NCI-H1417 treated with DMSO at 0.1 percent for 48 hours (cell line): ENCODE results near the gene CHPF2.

Experiments used
- DNase-seq: peaks from one replicate; lab custom pipeline; 2025; lab: John Stamatoyannopoulos, UW

The CHPF2 gene

DNA sequence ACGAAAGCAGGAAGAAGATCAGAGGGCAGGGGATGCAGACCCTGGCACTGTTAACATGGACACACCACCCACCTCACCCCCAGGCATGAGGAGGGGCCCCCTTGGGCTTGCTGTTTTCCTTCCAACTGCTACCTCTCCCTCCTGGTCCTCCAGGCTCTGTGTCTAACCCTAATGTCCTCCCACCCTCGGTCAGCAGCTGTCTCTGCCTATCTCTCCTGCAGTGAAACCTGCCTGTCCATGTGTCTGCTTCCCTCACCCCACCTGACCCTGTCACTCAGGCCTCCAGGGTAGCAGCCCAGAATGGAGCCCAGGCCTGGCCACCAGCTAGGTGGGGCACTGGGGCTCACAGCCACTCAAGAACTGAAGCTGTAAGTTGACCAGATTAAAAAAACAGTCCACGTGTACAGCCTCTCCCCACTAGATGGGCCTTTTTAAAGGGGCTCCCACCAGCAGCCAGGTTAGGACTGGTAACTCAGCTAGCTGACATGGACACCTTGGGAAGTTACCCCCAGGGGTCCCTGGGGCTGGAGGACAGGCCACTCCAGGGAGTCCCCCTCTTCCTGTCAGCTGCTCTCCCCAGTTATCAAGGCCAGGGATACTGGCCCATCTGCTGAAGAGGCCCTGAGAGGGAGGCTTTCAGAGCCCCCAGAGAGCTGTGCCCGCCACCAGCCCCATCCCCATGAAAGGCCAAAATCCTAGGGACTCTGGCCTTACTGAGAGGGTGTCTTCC lies 14.7 kb downstream of the CHPF2 start:
- no peak for DNase-seq

GRCh38 chr7:151247611-151248345 lies 15.5 kb downstream of the CHPF2 start:
- DNase-seq = no peak

GRCh38 chr7:151248346-151249033 lies 16.2 kb downstream of the CHPF2 start, which contains the start of gene SMARCD3:
Gene SMARCD3 (minus strand): TSS chr7:151248694. CDS start chr7:151248562, 132 bp downstream.
- no peak for DNase-seq

GRCh38 chr7:151249034-151249731 lies 16.9 kb downstream of the CHPF2 start:
- no peak for DNase-seq

DNA sequence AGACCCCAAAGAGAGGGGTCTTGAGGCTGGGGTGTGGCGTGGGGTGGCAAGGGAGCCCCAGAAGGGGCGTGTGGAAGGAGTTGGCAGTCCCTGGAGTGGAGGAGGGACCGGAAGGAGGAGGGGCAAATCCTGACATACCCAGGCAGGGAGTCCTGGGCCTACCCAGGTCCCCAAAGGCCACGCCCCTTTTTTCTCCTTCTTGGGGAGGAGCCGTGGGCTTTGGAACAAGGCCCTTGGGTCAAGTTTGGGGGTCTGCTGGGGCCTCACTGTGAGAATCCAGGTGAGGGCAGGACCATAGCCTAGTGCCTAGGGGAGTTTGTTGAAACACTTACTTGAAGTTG lies 17.4 kb downstream of the CHPF2 start:
- DNase-seq = no peak

DNA sequence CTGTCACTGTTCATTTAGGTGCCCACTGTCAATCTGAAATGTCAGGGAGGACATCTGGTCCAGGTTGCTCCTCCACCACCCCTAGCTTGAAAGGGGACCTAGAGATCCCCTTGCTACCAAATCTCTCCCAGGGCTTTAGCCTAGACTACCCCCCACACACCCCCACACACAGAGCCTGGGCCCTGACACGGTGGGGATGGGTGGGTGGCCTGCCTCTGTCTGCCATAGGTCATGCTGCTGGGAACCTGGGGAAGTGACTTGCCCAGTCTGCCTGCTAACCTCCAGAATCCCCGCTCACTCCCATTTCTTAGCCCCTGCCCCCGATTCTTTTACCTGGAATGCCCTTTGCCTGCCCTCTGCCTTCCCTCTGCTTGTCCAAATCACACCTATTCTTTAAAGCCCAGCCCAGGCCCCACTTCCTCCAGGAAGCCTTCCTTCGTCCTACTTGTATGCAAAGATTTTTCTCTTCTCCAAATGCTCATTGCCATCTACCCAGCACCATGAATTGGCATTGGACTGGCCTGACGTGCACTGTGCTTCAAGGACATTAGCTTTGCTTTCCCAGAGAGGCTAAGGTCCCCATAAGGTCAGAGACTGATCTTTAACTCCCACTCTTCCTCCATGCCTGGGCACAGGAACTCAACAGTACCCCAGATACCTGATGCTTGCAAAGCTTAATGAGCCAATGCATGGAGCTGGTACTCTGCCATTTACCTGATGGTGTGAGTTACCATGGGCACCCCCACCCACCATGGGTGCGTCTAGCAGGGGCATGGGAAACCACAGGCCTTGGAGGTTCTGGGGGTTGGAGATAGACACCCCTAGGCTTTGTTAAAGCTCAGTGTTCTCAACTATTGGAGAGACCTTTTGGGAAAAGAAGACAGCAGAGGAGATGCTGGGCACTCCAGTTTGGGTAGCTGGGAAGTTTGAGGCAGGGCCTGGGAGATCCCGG lies 18.2 kb downstream of the CHPF2 start:
- DNase-seq = no peak

DNA sequence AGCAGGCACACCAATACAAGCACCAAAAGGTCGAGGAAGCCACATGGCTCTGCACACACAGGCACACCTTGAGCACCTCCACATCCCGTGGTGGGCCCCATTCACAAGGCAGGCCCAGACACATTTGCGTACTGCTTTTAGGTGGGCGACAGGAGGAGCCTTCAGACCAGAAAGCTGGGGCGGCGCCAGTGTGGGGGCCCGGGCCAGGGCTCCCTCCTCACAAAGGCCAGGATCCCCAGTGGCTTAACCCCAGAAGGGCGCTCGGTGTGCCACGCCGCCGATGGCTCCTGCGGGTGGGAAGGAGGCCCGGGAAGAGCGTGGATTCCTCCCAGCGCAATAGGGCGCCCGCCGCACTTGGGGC lies 19.0 kb downstream of the CHPF2 start:
- DNase-seq = no peak

- peak; percentile 40 for DNase-seq
These were observed 19.6 kb downstream of the CHPF2 start for GRCh38 chr7:151251689-151252560.

GRCh38 chr7:151252561-151252835 lies 20.2 kb downstream of the CHPF2 start:
- DNase-seq = no peak

- DNase-seq = no peak
These were observed 20.9 kb downstream of the CHPF2 start for GRCh38 chr7:151252961-151253711.

GRCh38 chr7:151254316-151254715 lies 22.0 kb downstream of the CHPF2 start:
- no peak for DNase-seq

- no peak for DNase-seq
These were observed 22.6 kb downstream of the CHPF2 start for GRCh38 chr7:151254851-151255250.

DNA sequence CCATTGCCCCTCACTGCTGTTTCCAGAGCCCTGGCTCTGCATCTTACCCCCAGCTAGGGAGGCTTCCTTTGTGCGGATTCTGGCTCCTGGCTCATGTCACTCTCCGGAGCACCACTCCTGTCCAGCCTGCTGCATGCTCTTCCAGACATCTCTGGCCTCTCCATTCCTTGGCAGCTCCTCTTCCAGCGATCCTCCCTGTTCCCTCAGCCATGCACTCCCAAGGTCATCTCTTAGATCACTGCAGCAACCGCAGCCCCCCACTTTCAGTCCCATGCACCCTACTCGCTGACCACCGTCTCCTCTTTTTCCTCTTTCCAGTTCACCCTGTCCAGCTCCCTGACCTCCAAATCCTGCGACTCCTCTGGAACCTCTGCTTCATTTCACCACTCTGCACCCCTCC lies 23.1 kb downstream of the CHPF2 start:
- DNase-seq = no peak

- no peak for DNase-seq
These were observed 24.2 kb downstream of the CHPF2 start for GRCh38 chr7:151256410-151257045.

- DNase-seq = no peak
These were observed 25.7 kb downstream of the CHPF2 start for GRCh38 chr7:151257990-151258389.

DNA sequence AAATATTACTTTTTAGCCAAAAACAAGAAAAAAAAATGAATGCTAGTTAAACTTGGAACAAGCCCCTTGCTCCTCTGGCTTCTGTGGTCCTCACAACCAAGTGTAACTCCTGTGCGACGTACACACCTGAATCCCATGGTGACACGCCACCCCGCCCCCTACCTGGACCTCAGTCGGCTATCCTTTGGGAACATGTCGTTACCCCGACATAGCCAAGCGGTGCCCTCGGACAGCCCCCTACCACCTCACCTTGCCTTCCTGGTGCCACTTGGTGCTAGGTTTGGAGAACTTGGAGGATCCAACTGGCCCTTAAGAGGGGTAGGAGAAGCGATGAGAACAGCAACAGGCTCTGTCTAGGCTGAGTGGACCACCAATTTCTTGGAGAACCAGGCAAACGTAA lies 28.2 kb downstream of the CHPF2 start:
- no peak for DNase-seq

GRCh38 chr7:151260883-151261282 lies 28.6 kb downstream of the CHPF2 start:
- no peak for DNase-seq

GRCh38 chr7:151261529-151261928 lies 29.2 kb downstream of the CHPF2 start:
- no peak for DNase-seq

- DNase-seq = no peak
These were observed 32.3 kb downstream of the CHPF2 start for GRCh38 chr7:151264615-151265014.
